Raji (cell line): Measurements from ENCODE around the gene CDK17.

ENCODE experiments used
- POLR2A ChIP-seq: IDR thresholded peaks from 2 replicates; pipeline ENCODE4 v1.6.1; 2011; ENCODE audit warnings: low read depth, low read length, control low read depth; ENCODE audit not compliant: insufficient read depth

The CDK17 gene

DNA sequence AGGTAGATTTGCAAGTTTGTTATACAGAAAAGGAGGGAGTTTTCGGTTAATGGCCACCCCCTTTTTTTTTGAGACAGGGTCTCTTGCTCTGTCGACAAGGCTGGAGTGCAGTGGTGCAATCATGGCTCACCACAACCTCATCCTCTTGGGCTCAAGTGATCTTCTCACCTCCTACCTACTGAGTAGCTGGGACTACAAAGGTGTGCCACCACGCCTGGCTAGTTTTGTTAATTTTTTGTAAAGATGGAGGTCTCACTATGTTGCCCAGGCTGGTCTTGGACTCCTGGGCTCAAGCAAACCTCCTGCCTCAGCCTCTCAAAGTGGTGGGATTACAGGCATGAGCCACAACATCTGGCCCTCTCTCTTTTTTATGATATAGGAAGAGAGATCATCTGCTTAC is 94.6 kb downstream of the CDK17 start:
- TF ChIP-seq POLR2A = no peak

DNA sequence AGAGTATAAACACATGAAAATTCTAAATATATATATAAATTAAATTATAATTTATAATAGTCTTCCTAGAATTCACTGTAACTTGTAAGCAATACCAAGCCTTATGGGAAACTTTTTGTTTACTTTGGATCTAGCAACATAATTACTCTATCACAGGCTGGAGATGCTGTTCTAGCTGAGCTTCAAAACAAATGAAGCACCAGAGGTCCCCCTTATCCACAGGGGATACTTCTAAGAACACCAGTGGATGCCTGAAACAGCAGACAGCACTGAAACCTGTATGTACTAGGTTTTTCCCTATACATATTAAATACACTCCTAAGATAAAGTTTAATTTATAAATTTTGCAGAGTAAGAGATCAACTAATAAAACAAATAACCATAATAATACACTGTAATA is 96.6 kb downstream of the CDK17 start:
- TF ChIP-seq POLR2A = no peak

DNA sequence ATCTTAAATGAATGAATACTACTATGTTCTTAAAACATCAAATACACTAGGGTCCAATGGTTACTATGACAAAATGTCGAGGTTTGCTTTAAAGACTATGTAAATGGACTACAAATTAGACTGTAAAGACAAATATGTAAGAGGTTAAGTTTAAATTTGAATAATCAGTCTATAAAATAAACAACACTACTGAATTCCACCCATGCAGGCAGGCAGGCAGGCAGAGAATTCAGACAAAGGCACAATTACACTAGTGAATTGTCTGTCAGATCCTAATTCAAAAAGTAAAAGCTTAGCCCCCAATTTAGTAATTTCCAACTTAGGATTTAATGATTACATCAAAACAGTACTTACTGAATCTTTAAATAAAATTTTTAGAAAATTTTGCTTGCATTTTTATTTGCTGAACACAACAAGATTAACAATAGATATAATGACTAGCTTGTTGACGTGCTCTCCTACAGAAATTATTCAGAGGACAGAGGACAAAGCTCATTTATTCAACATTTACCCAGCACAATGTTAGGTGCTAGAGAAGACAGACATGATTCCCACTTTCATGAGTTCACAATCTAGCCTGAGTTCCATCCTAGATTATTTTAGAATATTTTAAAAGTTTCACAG is 97.4 kb downstream of the CDK17 start:
- no peak for TF ChIP-seq POLR2A

DNA sequence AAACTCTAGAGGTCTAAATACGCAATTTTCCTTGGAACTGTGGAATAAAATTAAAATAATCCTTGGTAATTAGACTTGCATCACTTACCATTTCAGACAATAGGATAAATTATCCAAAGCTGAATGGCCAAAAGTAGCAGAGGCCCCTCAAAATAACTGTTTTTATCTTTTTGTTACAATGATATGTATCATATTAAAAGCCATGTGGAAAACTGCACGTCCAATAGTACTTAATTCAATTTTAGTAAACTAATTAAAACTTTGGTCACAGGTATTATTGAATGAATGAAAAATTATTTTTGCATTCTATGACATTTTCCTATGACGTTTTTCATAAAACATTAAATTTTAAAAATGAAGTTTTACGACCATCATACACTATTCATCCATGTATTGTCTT is 98.5 kb downstream of the CDK17 start:
- TF ChIP-seq POLR2A = no peak

DNA sequence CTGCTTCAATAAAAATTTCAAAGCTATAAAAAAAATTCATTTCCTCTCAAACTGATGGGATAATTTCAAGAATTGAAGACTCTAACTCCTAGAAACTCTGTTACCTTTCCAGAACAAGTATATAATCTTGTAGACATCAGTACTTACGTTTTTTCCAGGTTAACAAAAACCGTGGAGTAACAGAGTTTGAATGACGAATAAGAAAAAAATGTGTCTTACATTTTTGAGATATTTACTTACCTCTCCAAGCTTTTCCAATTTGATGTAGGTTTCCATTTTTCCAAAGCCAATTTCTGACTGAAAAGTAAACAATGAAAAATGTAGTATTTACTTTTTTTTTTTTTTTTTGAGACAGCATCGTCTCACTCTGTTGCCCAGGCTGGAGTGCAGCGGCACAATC is 100.2 kb downstream of the CDK17 start:
- TF ChIP-seq POLR2A = no peak

DNA sequence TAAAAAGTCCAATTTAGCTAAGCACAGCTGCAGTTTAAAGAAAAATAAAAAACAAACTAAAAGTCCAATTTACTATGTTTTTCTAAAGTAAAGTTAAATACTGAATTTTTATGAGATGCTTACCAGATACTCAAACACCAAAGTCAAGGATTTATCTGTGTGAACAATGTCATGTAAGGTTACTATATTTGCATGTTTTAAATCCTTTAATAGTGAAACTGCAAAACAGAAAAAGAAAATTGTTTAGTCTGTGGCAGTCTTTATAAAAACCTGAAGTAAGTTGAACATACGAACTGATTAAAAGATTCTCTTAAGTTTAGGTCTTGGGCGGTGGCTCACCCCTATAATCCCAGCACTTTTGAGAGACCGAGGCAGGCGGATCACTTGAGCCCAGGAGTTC is 102.7 kb downstream of the CDK17 start:
- no peak for TF ChIP-seq POLR2A

DNA sequence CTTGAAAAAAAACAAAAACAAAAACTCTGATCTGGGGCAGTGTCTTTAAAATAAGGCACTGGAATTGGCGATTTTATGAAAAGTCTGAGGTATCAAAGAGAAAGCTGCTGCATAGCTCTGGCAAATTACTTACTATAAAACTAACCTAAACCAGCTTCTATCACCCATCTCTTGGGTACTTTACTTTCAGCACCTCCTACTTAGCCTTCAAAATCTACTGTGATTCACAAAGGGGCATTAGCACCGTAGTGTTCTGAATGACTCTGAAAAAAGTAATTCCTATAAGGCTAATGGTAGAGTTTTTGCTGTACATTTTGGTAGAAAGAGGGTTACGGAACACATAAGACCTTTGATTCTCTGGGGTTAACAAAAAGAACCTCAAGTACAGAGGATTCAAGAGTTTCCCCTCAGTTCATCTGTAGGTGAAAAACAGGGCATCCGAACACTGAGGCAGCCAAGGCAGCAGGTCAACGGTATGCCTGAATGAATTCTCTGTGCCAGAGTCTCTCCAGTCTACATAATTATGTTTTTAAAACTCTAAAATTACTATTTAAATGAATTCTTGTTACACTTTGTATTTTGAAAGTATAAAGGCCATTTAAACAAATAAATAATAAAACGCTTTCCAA is 104.6 kb downstream of the CDK17 start:
- TF ChIP-seq POLR2A = no peak

DNA sequence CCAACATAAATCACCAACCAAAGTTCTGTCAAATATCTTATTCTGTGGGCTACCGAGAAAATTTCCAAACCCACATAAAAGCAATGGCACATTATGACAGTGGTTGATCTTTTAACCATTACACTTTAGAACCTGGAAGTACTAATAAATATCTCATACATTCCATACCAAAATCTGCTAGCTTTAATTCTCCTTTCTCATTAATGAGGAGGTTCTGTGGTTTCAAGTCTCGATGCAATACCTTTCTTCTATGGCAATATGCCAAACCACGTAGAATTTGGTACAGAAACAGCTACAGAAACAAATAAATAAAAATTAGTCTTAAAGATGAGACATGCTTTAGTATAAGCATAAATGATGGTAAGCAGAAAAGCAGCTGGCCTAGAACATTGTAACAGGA is 105.4 kb downstream of the CDK17 start:
- TF ChIP-seq POLR2A = no peak

DNA sequence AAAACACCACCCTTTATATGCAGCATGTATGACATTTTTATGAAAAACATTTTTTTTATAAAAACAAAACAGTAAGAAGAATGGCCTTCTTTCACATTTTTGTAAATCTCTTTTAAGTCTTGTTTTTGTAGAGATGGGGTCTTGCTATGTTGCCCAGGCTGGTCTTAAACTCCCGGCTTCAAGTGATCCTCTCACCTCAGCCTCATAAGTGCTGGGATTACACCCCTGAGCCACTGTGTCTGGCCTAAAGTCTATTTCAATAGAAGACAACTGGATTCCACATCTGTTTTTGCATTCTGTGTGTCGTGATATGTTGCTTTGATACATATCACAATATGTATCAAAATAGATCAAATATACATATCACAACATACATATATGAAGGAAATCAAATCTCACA is 107.1 kb downstream of the CDK17 start:
- no peak for TF ChIP-seq POLR2A

DNA sequence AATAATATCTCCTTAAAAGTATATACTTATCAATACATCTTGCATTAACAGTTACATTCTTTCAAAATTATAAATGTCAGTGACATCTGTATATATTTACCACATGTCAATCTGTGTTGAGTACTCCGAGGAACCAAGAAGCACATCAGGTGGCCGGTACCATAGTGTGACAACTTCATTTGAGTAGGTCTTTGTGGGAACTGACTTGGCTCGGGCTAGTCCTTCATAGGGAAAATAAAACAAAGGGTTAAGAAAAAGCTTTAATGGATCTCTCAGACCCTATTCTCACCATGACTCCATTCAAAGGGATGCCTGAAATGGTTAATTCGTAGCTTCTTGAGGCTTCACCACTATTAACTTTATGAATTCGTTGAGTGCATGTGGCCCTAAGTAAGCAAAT is 111.2 kb downstream of the CDK17 start:
- TF ChIP-seq POLR2A = no peak

DNA sequence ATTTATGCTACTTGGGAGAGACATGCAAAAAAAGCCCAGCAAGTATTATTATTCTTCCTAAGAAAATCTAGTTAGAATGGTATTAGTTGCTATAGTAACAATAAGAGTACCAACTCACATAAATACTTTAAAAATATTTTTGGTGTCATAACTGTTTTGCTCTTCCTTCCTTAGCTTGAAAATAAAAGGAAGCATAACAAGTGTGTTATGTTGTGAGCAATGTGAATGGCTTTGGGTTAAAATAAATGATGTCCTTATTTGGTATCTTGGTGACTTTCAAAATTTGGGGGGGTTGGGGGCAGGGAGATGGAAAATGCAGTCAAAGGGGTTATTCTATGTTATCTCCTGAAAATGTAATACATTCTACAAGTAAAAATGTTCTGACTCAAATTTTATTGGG is 115.1 kb downstream of the CDK17 start:
- no peak for TF ChIP-seq POLR2A

DNA sequence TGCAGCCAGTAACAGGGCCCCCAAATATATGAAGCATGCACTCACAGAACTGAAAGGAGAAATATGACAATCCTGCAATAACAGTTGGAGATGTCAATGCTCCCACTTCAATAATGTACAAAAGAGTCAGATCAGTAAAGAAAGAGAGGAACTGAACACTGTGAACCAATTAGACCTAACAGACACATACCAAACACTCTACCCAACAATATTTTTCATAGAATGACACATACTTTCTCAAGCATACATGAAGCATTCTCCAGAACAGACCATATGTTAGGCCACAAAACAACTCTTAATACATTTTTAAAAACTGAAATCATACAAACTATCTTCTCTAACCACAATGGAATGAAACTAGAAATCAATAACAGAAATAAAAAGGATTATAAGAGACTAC is 125.9 kb downstream of the CDK17 start:
- no peak for TF ChIP-seq POLR2A

DNA sequence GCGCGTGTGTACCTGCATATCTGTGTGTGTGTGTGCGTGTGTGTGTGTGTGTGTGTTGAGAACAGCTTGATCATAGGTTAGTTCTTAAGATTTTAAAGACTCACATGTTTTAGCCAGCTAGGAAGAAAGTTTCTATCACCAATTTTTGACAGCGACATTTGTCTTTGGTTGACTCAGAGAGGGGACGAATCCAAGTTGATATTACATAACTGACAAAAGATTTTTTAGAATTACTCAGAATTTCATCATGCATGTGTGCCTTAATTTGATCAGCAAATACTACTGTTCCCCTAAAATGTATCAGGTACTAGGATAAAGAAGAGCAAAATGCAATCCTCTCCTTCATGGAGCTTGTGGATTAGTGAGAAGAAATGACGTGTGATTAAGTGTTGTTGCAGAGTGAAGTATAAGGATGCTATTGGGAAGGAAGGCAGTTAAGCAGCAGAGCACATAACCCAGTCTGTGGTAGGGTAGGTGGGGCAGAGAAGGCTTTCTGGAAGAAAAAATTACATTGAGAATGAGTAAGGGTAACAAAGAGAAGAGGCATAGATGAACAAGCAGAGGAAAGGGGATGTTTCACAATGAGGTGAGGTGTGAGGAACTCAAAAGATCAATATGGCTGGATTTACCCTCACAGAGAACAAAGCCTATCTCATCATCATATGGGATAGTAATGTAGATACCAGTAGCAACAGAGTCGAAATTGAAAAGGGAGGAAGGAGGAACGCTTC is 128.6 kb downstream of the CDK17 start:
- TF ChIP-seq POLR2A = no peak

DNA sequence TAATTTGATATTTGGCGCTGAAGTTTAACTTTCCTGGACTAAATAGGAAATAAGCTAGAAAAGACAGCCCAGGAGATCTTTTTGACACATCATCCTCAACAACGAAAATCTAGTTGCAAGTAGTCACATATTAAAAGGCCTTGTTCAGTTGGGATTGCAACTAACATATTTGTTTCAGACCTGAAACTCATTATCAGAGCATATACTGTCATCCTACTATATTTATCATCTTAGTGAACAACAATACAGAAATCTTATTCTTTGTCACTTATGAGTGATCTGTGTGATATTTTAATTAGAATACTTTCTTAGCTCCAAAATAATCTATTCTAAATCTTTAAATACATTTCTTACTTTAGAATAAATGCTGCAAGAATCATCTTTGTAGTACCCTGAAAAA is 134.0 kb downstream of the CDK17 start:
- TF ChIP-seq POLR2A = no peak

DNA sequence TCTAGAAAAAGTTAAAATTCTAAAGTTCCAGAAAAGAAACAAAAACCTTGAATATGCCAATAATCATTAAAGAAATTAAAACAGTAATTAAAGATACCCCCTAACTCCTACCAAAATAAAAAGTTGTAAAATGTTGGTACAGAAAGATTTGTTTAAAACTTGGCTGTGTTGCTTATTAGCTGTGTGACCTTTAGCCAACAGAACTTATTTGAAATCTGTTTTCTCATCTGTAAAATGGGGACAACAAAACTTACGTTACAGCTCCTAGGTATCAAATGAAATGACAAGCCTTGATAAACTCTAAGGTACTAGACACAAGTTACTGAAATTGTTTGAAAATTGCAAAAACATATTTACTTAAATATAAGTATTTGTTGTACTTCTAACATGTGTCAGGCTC is 134.4 kb downstream of the CDK17 start:
- TF ChIP-seq POLR2A = no peak

DNA sequence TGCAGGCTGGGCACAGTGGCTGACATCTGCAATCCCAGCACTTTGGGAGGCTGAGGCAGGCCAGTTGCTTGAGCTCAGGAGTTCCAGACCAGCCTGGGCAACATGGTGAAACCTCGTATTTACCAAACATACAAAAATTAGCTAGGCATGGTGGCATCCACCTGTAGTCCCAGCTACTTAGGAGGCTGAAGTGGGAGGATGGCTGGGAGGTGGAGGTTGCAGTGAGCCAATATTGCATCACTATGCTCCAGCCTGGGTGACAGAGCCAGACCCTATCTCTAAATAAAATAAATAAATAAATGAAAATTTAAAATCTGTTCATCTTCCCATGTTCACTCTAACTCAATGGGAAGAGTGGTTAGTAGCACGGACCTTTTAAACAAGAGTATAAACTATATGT is 134.8 kb downstream of the CDK17 start:
- no peak for TF ChIP-seq POLR2A
